Activated naive CD4-positive, alpha-beta T cell treated with anti-CD3 and anti-CD28 coated beads, Interleukin-2, amount 50 U/mL, for 16 hours (primary cell): ENCODE measurements around the gene ARSG.
"Not testable (repeated sequence)": the region's sequence is repeated elsewhere in the genome, so short reads cannot be mapped to it uniquely, and the experiment has no call there.

ENCODE experiments used
- DNase-seq: peaks from one replicate; pipeline ENCODE4 v3.0.0-alpha.2; 2020

Gene ARSG

GRCh38 chr17:68281965-68282364, 9.3 kb upstream of the ARSG start:
- not testable (repeated sequence) for DNase-seq

- no peak for DNase-seq
Observed at GRCh38 chr17:68288375-68288774, 2.9 kb upstream of the ARSG start.

- no peak for DNase-seq
Observed at GRCh38 chr17:68288804-68289203, 2.5 kb upstream of the ARSG start.

- no peak for DNase-seq
Observed at GRCh38 chr17:68289473-68289872, 1.8 kb upstream of the ARSG start.

GRCh38 chr17:68289936-68290267, 1.4 kb upstream of the ARSG start:
- DNase-seq = no peak

- peak; percentile 49 for DNase-seq
Observed at GRCh38 chr17:68290268-68290954, 884 bp upstream of the ARSG start.

GRCh38 chr17:68291836-68292688, 767 bp downstream of the ARSG start:
- peak; percentile 91 for DNase-seq

GRCh38 chr17:68292689-68293040, 1.4 kb downstream of the ARSG start:
- no peak for DNase-seq

GRCh38 chr17:68293490-68294195, 2.3 kb downstream of the ARSG start:
- no peak for DNase-seq

GRCh38 chr17:68294196-68294555, 2.9 kb downstream of the ARSG start:
- DNase-seq = no peak

- no peak for DNase-seq
Observed at GRCh38 chr17:68294617-68295016, 3.3 kb downstream of the ARSG start.

GRCh38 chr17:68295086-68295485, 3.8 kb downstream of the ARSG start:
- DNase-seq = peak; percentile 65

- no peak for DNase-seq
Observed at GRCh38 chr17:68296217-68297191, 5.2 kb downstream of the ARSG start.

- no peak for DNase-seq
Observed at GRCh38 chr17:68297195-68297594, 5.9 kb downstream of the ARSG start.

- DNase-seq = no peak
Observed at GRCh38 chr17:68298601-68299000, 7.3 kb downstream of the ARSG start.

GRCh38 chr17:68299817-68300216, 8.5 kb downstream of the ARSG start:
- no peak for DNase-seq

GRCh38 chr17:68301438-68301959, 10.2 kb downstream of the ARSG start:
- no peak for DNase-seq

GRCh38 chr17:68302066-68302564, 10.8 kb downstream of the ARSG start:
- DNase-seq = no peak

GRCh38 chr17:68302666-68303065, 11.4 kb downstream of the ARSG start:
- no peak for DNase-seq

- DNase-seq = no peak
Observed at GRCh38 chr17:68304706-68305105, 13.4 kb downstream of the ARSG start.

GRCh38 chr17:68305142-68305541, 13.8 kb downstream of the ARSG start:
- no peak for DNase-seq

GRCh38 chr17:68306819-68307218, 15.5 kb downstream of the ARSG start:
- no peak for DNase-seq
